ENCODE results near the gene RBM47. TPM values are rescaled to one million over a fixed set of nuclear protein-coding genes. Genes with fewer than 3 reads are reported as not detected.

The RBM47 gene
- total and polyA plus RNA-seq, 9 of the 15 experiments (the other 6 are each of a cell fraction or from before 2014, with no cell fraction given), result 1.4 to 6.4 (median 3.3) TPM

- TF ChIP-seq CTBP1 (IDR thresholded peaks at IDR 0.05; ENCODE audit: borderline replicate concordance), result peak; percentile 100
- peak; percentile 6 for TF ChIP-seq MEIS2 (IDR thresholded peaks at IDR 0.05; ENCODE audit: partially characterized antibody)
- no peak for TF ChIP-seq HOXB6 (CRISPR knock-in tag; IDR thresholded peaks at IDR 0.05; ENCODE audit: borderline replicate concordance)
- TF ChIP-seq ETV5 (CRISPR knock-in tag; IDR thresholded peaks at IDR 0.05; ENCODE audit: low read depth), result peak; percentile 43; the same call in 1 of the 2 replicates
- TF ChIP-seq TEAD1 (CRISPR knock-in tag; IDR thresholded peaks at IDR 0.05), result 0 out of 4 replicates have a peak, but pooled peaks of 1 of the 2 experiments have one; percentile 51
- no peak for TF ChIP-seq SRSF1 (IDR thresholded peaks at IDR 0.05; ENCODE audit: low read depth, low read length)
- no peak for TF ChIP-seq IFI16 (CRISPR knock-in tag; IDR thresholded peaks at IDR 0.05)
- TF ChIP-seq, protein P1, sequence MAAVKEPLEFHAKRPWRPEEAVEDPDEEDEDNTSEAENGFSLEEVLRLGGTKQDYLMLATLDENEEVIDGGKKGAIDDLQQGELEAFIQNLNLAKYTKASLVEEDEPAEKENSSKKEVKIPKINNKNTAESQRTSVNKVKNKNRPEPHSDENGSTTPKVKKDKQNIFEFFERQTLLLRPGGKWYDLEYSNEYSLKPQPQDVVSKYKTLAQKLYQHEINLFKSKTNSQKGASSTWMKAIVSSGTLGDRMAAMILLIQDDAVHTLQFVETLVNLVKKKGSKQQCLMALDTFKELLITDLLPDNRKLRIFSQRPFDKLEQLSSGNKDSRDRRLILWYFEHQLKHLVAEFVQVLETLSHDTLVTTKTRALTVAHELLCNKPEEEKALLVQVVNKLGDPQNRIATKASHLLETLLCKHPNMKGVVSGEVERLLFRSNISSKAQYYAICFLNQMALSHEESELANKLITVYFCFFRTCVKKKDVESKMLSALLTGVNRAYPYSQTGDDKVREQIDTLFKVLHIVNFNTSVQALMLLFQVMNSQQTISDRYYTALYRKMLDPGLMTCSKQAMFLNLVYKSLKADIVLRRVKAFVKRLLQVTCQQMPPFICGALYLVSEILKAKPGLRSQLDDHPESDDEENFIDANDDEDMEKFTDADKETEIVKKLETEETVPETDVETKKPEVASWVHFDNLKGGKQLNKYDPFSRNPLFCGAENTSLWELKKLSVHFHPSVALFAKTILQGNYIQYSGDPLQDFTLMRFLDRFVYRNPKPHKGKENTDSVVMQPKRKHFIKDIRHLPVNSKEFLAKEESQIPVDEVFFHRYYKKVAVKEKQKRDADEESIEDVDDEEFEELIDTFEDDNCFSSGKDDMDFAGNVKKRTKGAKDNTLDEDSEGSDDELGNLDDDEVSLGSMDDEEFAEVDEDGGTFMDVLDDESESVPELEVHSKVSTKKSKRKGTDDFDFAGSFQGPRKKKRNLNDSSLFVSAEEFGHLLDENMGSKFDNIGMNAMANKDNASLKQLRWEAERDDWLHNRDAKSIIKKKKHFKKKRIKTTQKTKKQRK (IDR thresholded peaks at IDR 0.05; ENCODE audit: borderline replicate concordance, low read depth, low read length), result no peak
- TF ChIP-seq CREM (IDR thresholded peaks at IDR 0.05; ENCODE audit: low read depth), result 0 out of 2 replicates have a peak, but pooled peaks have one; percentile 33
- TF ChIP-seq MAFG (tag; conservative IDR thresholded peaks at IDR 0.05), result no peak; the same call in 1 of the 2 replicates
- peak; percentile 61; the same call in 1 of the 2 replicates for TF ChIP-seq ETV1 (tag; conservative IDR thresholded peaks at IDR 0.05; ENCODE audit: low read depth)
- TF ChIP-seq CXXC5 (CRISPR knock-in tag; IDR thresholded peaks at IDR 0.05), result peak; percentile 47
- TF ChIP-seq ZNF143 (CRISPR knock-in tag; IDR thresholded peaks at IDR 0.05), result no peak
- peak; percentile 32; the same call in 1 of the 2 replicates for TF ChIP-seq HMBOX1 (IDR thresholded peaks at IDR 0.05)
- TF ChIP-seq AFF1 (IDR thresholded peaks at IDR 0.05; ENCODE audit: low read depth in 1 of 2, partially characterized antibody in 2 of 2), result no peak
- TF ChIP-seq TAF9B (IDR thresholded peaks at IDR 0.05; ENCODE audit: partially characterized antibody), result peak; percentile 48
These were observed 98.6 kb downstream of the RBM47 start (continued) for GRCh38 chr4:40530961-40531635.
